Measurements from ENCODE around the gene RPUSD3. TPM values are rescaled to one million over a fixed set of nuclear protein-coding genes. Genes with fewer than 3 reads are reported as not detected.
A peak's percentile ranks its signal among the peaks of the same experiment; 100 is the strongest.

Gene RPUSD3
- total and polyA plus RNA-seq, 3 experiments from 2014 or later, result 51.8 to 77.6 (median 74.3) TPM

DNA sequence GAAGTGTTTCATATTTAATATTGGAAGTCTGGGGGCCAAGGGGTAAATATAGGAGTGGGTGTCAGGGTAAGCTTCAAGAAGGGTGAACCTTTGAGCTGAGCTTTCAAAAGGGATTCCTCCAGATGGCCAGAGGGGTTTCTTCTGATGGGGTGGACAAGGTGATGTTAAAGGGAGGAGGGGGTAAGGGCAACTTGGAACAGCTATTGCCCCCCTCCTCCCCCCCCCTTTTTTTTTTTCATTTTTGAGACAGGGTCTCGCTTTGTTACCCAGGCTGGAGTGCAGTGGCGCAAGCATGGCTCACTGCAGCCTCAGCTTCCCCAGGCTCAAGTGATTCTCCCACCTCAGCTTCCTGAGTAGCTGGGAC is 35.8 kb downstream of the RPUSD3 start:
- peaks cover 28% of the 10 kb centered on the region for H3K4me1 ChIP-seq (ENCODE audit: insufficient read depth, low read length)
- Mint-ChIP-seq H3K27me3 (no peaks in the 10 kb centered on the region), H3K27ac (peak overlapping the region; percentile 75 to 100 (median 97)), H3K9me3 (no peaks in the 10 kb centered on the region), H3K4me3 (peak overlapping the region; percentile 34 to 94 (median 88)), H3K36me3 (peaks cover 6 to 52% (median 11%) of the 10 kb centered on the region in 3 donors), H3K4me1 (peaks cover 41 to 57% (median 56%) of the 10 kb centered on the region in 3 donors)
- H3K36me3 ChIP-seq (ENCODE audit: insufficient read depth, low read length), result peaks cover 33% of the 10 kb centered on the region
- no peak overlapping the region for H3K27ac ChIP-seq (ENCODE audit: low read depth, low read length)
- CTCF ChIA-PET, result interaction anchor here (0.6 to 2.3 kb wide), 13 partner anchors 12 to 139 kb away, joined by 3 to 6 read pairs (median 4); partner anchors contain the start of genes ARPC4 and TADA3
- H3K4me3 ChIP-seq (ENCODE audit: low read length), result no peak overlapping the region
- POLR2A ChIA-PET, result interaction anchor here (0.9 to 3.0 kb wide), 5 partner anchors 8 to 125 kb away, joined by 3 to 37 read pairs (median 6); partner anchors contain the start of genes ARPC4, JAGN1 and TADA3
- no peaks in the 10 kb centered on the region for H3K27me3 ChIP-seq (ENCODE audit: insufficient read depth, low read length, poor library complexity, severe bottlenecking)
- no peaks in the 10 kb centered on the region for H3K9me3 ChIP-seq (ENCODE audit: low read length)
- no peak for DNase-seq

DNA sequence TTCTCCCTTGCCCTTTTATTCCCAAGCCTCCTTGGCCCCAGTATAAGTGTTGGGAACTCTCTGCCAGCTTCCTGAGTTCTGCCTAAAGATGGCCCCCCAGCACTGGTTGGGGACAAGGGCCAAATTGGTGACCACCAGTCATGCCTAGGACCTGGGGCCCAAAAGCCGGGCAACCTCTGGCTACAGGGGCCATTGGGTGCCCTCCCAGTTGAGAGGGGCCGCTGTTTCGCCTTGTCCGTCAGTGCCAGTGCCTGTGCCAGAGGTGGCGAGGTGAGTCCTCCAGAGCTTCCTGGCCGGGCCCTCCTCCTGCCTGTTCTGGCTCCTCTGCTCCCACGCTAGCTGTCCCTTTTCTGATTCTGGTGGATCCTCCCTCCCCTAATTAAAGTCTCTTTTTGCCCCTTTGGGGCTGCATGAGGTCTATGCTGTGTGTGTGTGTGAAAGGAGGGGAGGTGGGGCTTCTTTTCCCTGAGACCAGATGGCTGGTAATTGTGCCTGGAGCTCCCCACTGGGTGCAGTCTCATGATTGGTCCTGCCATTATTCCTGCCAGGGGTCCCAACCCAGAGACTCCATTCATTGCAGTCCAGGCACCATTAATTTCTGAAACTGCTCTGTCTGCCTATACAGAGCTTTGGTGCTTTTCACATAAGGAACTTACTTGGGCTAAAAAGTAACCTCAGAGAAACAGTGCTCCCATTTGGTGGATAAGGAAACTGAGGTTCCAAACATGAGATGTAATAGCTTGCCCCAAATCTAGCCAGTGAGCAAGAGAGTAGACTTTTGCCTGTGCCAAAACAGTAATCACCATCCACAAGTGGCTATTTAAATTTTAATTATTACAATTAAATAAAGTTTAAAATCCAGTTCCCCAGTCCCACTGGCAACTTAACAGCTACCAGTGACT is 36.9 kb downstream of the RPUSD3 start:
- H3K4me1 ChIP-seq (ENCODE audit: insufficient read depth, low read length), result peaks cover 28% of the 10 kb centered on the region
- Mint-ChIP-seq H3K4me1 (peaks cover 41 to 57% (median 56%) of the 10 kb centered on the region in 3 donors), H3K4me3 (peak overlapping the region in 2 of 7 donors; percentile 27 to 38), H3K9me3 (no peaks in the 10 kb centered on the region), H3K36me3 (peaks cover 6 to 60% (median 11%) of the 10 kb centered on the region in 3 donors), H3K27ac (peak overlapping the region in 6 of 8 donors; percentile 66 to 99 (median 90)), H3K27me3 (no peaks in the 10 kb centered on the region)
- DNase-seq, result no peak
- no peak overlapping the region for H3K4me3 ChIP-seq (ENCODE audit: low read length)
- H3K27me3 ChIP-seq (ENCODE audit: insufficient read depth, low read length, poor library complexity, severe bottlenecking), result no peaks in the 10 kb centered on the region
- no peaks in the 10 kb centered on the region for H3K9me3 ChIP-seq (ENCODE audit: low read length)
- ChIA-PET CTCF (interaction anchor here (0.8 to 2.3 kb wide), 7 partner anchors 10 to 140 kb away, joined by 3 to 6 read pairs (median 4); partner anchors contain the start of genes ARPC4 and TADA3), POLR2A (interaction anchor here (1.4 to 3.0 kb wide), 2 partner anchors 10 to 14 kb away, joined by 3 to 37 read pairs; partner anchors contain the start of genes ARPC4 and TADA3)
- no peak overlapping the region for H3K27ac ChIP-seq (ENCODE audit: low read depth, low read length)
- peaks cover 36% of the 10 kb centered on the region for H3K36me3 ChIP-seq (ENCODE audit: insufficient read depth, low read length)

DNA sequence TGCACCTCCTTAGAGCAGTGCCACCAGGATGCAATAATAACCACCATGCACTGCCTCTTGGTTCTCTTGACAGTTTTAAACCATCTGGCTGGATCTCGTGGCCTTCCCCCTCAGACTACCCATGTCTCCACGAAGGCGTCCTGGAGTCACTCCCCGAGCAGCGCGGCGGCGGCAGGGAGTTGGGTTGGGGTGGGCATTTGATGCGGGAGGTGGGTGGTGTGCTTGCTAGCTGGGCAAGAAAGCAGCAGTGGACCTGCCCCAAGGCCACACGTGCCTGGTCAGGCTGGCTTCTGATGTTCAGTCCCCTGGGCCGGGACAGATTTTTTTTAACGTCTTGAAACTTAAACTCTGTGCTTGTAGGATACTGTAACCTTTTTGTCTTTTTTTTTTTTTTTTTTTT is 37.7 kb downstream of the RPUSD3 start:
- Mint-ChIP-seq H3K36me3 (peaks cover 6 to 66% (median 11%) of the 10 kb centered on the region in 3 donors), H3K27ac (peak overlapping the region in 3 of 8 donors; percentile 6 to 54 (median 38)), H3K4me1 (peaks cover 38 to 50% (median 48%) of the 10 kb centered on the region in 3 donors), H3K4me3 (no peak overlapping the region), H3K9me3 (no peaks in the 10 kb centered on the region), H3K27me3 (no peaks in the 10 kb centered on the region)
- Histone ChIP-seq H3K4me3 (ENCODE audit: low read length) (no peak overlapping the region), H3K27me3 (ENCODE audit: insufficient read depth, low read length, poor library complexity, severe bottlenecking) (no peaks in the 10 kb centered on the region), H3K36me3 (ENCODE audit: insufficient read depth, low read length) (peaks cover 44% of the 10 kb centered on the region), H3K4me1 (ENCODE audit: insufficient read depth, low read length) (peaks cover 28% of the 10 kb centered on the region), H3K9me3 (ENCODE audit: low read length) (no peaks in the 10 kb centered on the region), H3K27ac (ENCODE audit: low read depth, low read length) (no peak overlapping the region)
- POLR2A ChIA-PET, result interaction anchor here (0.7 to 1.4 kb wide), 2 partner anchors 10 to 354 kb away, joined by 3 to 8 read pairs; no protein-coding TSS in a partner anchor
- CTCF ChIA-PET, result interaction anchor here (1.4 to 2.3 kb wide), 2 partner anchors 13 to 98 kb away, joined by 4 to 6 read pairs; partner anchors contain the start of genes ARPC4 and TADA3
- no peak for DNase-seq

DNA sequence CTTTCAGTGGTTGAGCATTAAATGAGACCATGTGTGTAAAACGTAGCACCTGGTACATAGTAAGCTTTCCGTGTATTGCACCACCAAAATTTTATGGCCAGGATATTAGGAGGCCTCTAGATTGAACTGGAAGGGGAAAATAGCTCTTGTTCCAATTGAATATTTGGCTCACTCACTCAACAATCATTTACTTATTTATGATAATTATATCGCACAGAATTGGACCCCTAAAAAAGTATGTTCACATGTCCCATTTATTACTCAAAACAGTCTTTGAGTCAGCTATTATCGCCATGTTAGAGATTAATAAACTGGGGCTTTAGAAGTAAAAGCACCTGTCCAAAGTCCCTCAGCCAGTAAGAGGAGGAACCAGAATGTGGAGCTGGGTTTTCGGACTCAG is 38.8 kb downstream of the RPUSD3 start:
- Mint-ChIP-seq H3K27ac (peak overlapping the region in 3 of 8 donors; percentile 11 to 75 (median 29)), H3K4me3 (no peak overlapping the region), H3K27me3 (no peaks in the 10 kb centered on the region), H3K36me3 (peaks cover 6 to 75% (median 11%) of the 10 kb centered on the region in 3 donors), H3K9me3 (no peaks in the 10 kb centered on the region), H3K4me1 (peaks cover 28 to 41% (median 40%) of the 10 kb centered on the region in 3 donors)
- H3K9me3 ChIP-seq (ENCODE audit: low read length), result no peaks in the 10 kb centered on the region
- CTCF ChIA-PET, result interaction anchor here (0.9 to 1.9 kb wide), 3 partner anchors 9 to 55 kb away, joined by 3 to 8 read pairs (median 4); partner anchors contain the start of gene OGG1
- no peak overlapping the region for H3K4me3 ChIP-seq (ENCODE audit: low read length)
- no peaks in the 10 kb centered on the region for H3K27me3 ChIP-seq (ENCODE audit: insufficient read depth, low read length, poor library complexity, severe bottlenecking)
- POLR2A ChIA-PET, result interaction anchor here (1.9 kb wide), 1 partner anchor 12 kb away, joined by 7 read pairs; the partner anchor contains the start of genes ARPC4 and TADA3
- H3K4me1 ChIP-seq (ENCODE audit: insufficient read depth, low read length), result peaks cover 21% of the 10 kb centered on the region
- H3K36me3 ChIP-seq (ENCODE audit: insufficient read depth, low read length), result peaks cover 53% of the 10 kb centered on the region
- H3K27ac ChIP-seq (ENCODE audit: low read depth, low read length), result no peak overlapping the region
- DNase-seq, result no peak

DNA sequence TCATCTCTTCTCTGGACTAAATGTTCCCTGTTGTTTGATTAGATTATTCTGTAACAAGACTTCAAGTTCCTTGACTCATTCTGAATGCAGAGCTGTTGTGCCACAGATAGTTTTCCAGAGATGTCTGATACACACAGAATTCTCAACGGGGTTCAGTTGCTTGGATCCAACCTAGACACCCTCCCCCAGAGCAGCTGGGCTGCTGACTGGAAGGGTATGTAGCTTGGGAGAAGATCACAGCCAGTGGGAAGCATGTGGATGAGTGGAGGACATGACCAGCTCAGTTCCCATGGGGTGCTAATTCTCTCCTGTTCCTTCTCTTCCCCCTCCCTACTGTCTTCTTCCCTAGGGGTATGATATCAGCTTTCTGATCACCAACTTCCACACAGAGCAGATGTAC is 40.3 kb downstream of the RPUSD3 start:
- peak overlapping the region in 4 of 8 donors; percentile 23 to 70 (median 39) for H3K27ac Mint-ChIP-seq
- peaks cover 23 to 39% (median 28%) of the 10 kb centered on the region in 3 donors for H3K4me1 Mint-ChIP-seq
- peaks cover 10% of the 10 kb centered on the region for H3K4me1 ChIP-seq (ENCODE audit: insufficient read depth, low read length)
- no peak overlapping the region for H3K4me3 Mint-ChIP-seq
- H3K4me3 ChIP-seq (ENCODE audit: low read length), result no peak overlapping the region
- no peaks in the 10 kb centered on the region for H3K27me3 ChIP-seq (ENCODE audit: insufficient read depth, low read length, poor library complexity, severe bottlenecking)
- DNase-seq, result no peak
- H3K36me3 Mint-ChIP-seq, result peaks cover 6 to 82% (median 16%) of the 10 kb centered on the region in 3 donors
- CTCF ChIA-PET, result interaction anchor here (1.9 kb wide), 1 partner anchor 11 kb away, joined by 8 read pairs; no protein-coding TSS in a partner anchor
- H3K36me3 ChIP-seq (ENCODE audit: insufficient read depth, low read length), result peaks cover 65% of the 10 kb centered on the region
- H3K9me3 ChIP-seq (ENCODE audit: low read length), result no peaks in the 10 kb centered on the region
- H3K9me3 Mint-ChIP-seq, result no peaks in the 10 kb centered on the region
- no peak overlapping the region for H3K27ac ChIP-seq (ENCODE audit: low read depth, low read length)
- H3K27me3 Mint-ChIP-seq, result no peaks in the 10 kb centered on the region
- POLR2A ChIA-PET, result interaction anchor here (0.6 kb wide), 1 partner anchor 118 kb away, joined by 3 read pairs; no protein-coding TSS in a partner anchor

- Histone ChIP-seq H3K4me3 (ENCODE audit: low read length) (no peak overlapping the region), H3K27ac (ENCODE audit: low read depth, low read length) (no peak overlapping the region), H3K36me3 (ENCODE audit: insufficient read depth, low read length) (peaks cover 73% of the 10 kb centered on the region), H3K27me3 (ENCODE audit: insufficient read depth, low read length, poor library complexity, severe bottlenecking) (no peaks in the 10 kb centered on the region), H3K4me1 (ENCODE audit: insufficient read depth, low read length) (peaks cover 10% of the 10 kb centered on the region), H3K9me3 (ENCODE audit: low read length) (no peaks in the 10 kb centered on the region)
- peaks cover 11 to 83% (median 21%) of the 10 kb centered on the region in 3 donors for H3K36me3 Mint-ChIP-seq
- no peak for DNase-seq
- no peak overlapping the region for H3K4me3 Mint-ChIP-seq
- no peak overlapping the region for H3K27ac Mint-ChIP-seq
- ChIA-PET POLR2A (interaction anchor here (0.7 to 1.4 kb wide), 2 partner anchors 9 to 177 kb away, joined by 6 to 9 read pairs; partner anchors contain the start of gene TTLL3), CTCF (interaction anchor here (1.4 kb wide), 1 partner anchor 146 kb away, joined by 3 read pairs; no protein-coding TSS in a partner anchor)
- peaks cover 26 to 43% (median 34%) of the 10 kb centered on the region in 3 donors for H3K4me1 Mint-ChIP-seq
- H3K9me3 Mint-ChIP-seq, result no peaks in the 10 kb centered on the region
- no peaks in the 10 kb centered on the region for H3K27me3 Mint-ChIP-seq
These were observed 43.3 kb downstream of the RPUSD3 start for GRCh38 chr3:9800529-9800928.

- Mint-ChIP-seq H3K9me3 (no peaks in the 10 kb centered on the region), H3K36me3 (peaks cover 8 to 79% (median 16%) of the 10 kb centered on the region in 3 donors), H3K4me1 (peaks cover 39 to 60% (median 45%) of the 10 kb centered on the region in 3 donors), H3K27ac (peak overlapping the region in 4 of 8 donors; percentile 2 to 63 (median 48)), H3K4me3 (peak overlapping the region in 1 of 7 donors; percentile 48), H3K27me3 (peaks cover 0 to 1% of the 10 kb centered on the region in 2 donors)
- Histone ChIP-seq H3K36me3 (ENCODE audit: insufficient read depth, low read length) (peaks cover 45% of the 10 kb centered on the region), H3K27ac (ENCODE audit: low read depth, low read length) (no peak overlapping the region), H3K9me3 (ENCODE audit: low read length) (no peaks in the 10 kb centered on the region), H3K4me1 (ENCODE audit: insufficient read depth, low read length) (peaks cover 32% of the 10 kb centered on the region), H3K4me3 (ENCODE audit: low read length) (no peak overlapping the region), H3K27me3 (ENCODE audit: insufficient read depth, low read length, poor library complexity, severe bottlenecking) (no peaks in the 10 kb centered on the region)
- DNase-seq, result no peak
- CTCF ChIA-PET, result interaction anchor here (0.6 to 1.5 kb wide), 3 partner anchors 10 to 131 kb away, joined by 3 to 4 read pairs (median 3); no protein-coding TSS in a partner anchor
- POLR2A ChIA-PET, result interaction anchor here (0.7 kb wide), 1 partner anchor 38 kb away, joined by 7 read pairs; no protein-coding TSS in a partner anchor
These were observed 46.4 kb downstream of the RPUSD3 start for GRCh38 chr3:9797196-9797945.
